GM12865 (cell line): ENCODE results near the gene UBXN4.

Experiments used
- DNase-seq: peaks from one replicate; pipeline ENCODE4 v3.0.0; 2010; ENCODE audit warnings: low read depth
- H3K4me3 ChIP-seq: 2 replicates; pipeline ENCODE4 v1.5.1; 2011; ENCODE audit warnings: mild to moderate bottlenecking, low read depth, low read length, control low read depth
- TF ChIP-seq, protein P1 (sequence below): IDR thresholded peaks from 2 replicates; pipeline ENCODE4 v1.5.1; 2011; ENCODE audit warnings: low read length, control low read depth, low read depth, inconsistent platforms; ENCODE audit not compliant: insufficient read depth; ENCODE audit errors: missing control alignments

UBXN4 gene

GRCh38 chr2:135782231-135782630 is 40.6 kb downstream of the UBXN4 start:
- DNase-seq: no peak
- no peak overlapping the region for H3K4me3 ChIP-seq
- TF ChIP-seq, protein P1, sequence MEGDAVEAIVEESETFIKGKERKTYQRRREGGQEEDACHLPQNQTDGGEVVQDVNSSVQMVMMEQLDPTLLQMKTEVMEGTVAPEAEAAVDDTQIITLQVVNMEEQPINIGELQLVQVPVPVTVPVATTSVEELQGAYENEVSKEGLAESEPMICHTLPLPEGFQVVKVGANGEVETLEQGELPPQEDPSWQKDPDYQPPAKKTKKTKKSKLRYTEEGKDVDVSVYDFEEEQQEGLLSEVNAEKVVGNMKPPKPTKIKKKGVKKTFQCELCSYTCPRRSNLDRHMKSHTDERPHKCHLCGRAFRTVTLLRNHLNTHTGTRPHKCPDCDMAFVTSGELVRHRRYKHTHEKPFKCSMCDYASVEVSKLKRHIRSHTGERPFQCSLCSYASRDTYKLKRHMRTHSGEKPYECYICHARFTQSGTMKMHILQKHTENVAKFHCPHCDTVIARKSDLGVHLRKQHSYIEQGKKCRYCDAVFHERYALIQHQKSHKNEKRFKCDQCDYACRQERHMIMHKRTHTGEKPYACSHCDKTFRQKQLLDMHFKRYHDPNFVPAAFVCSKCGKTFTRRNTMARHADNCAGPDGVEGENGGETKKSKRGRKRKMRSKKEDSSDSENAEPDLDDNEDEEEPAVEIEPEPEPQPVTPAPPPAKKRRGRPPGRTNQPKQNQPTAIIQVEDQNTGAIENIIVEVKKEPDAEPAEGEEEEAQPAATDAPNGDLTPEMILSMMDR: no peak

- TF ChIP-seq, protein P1: no peak
- H3K4me3 ChIP-seq: no peak overlapping the region
- no peak for DNase-seq
Measured at GRCh38 chr2:135783439-135783838, 41.8 kb downstream of the UBXN4 start.

DNA sequence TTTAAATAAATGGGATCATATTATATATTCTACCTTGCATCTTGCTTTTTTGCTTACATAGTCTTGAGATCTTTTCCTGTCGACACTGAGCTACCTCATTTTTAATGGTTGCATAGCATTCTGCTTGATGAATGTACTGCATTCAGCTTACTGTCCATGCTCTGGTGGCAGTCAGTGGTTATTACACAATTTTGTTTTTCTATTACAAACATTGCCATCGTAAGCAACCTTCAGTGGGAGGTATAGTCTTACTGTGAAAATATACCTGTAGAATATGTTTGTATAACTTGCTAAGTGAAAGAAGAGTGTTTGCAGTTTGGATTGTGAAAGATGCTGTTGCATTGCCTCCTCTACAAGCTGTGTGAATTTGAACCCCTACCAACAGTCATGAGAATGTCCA is 43.4 kb downstream of the UBXN4 start:
- H3K4me3 ChIP-seq: no peak overlapping the region
- no peak for DNase-seq
- TF ChIP-seq, protein P1: no peak

- H3K4me3 ChIP-seq: no peak overlapping the region
- DNase-seq: no peak
- TF ChIP-seq, protein P1: no peak
Measured at GRCh38 chr2:135786823-135787222, 45.2 kb downstream of the UBXN4 start.

GRCh38 chr2:135790423-135790822 is 48.8 kb downstream of the UBXN4 start:
- no peak overlapping the region for H3K4me3 ChIP-seq
- TF ChIP-seq, protein P1: no peak
- DNase-seq: no peak

DNA sequence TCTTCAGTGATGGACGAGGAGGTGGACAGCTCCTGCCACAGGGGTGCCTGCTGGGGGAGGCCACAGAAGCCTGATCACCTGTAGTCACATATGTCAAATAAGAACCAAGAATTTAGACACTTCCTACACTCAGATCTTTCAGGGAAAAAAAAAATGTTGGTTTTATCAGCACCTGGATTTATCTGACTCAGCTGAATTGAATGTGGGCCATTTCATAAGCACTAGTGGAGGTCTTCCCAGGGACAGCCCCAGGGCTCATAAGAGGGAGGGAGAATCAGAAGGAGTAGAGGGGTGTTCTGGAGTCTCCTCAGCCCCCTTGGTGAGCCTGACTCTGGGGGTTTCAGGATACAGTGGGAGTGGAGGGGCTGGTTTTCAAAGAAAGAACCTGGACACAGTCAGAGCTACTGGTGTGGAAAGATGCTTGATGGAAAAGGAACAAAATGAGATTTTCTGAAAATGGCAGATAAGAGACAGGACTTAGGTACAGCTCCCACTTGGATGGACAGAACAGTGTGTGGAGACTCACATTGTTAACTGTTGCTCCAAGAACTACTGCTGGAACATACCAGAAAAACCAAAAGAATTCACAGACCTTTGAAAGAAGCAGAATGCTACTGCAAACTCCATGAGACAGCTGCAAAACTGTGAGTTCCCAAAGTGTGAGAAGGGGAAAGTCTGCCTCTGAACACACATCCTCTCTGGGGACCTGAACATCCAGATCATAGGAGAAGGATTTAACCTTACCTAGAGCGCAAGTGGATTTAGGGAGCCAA is 49.9 kb downstream of the UBXN4 start:
- TF ChIP-seq, protein P1: no peak
- no peak for DNase-seq

More for the DNA sequence above, 49.9 kb downstream of the UBXN4 start:
- no peak overlapping the region for H3K4me3 ChIP-seq
